Motor neuron (in vitro differentiated cells): ENCODE results near the gene ATOH8. TPM values are rescaled to one million over a fixed set of nuclear protein-coding genes. Genes with fewer than 3 reads are reported as not detected.

Experiments used
- ATAC-seq, 8 experiments: fragments of 200-7000 bp; cut with Tn5 transposase; replicated peaks in 6 of 8; 2 replicates each; pipeline ENCODE4 v1.8.0; 2021; ENCODE audit warnings: mild to moderate bottlenecking in 8 of 8, moderate library complexity in 8 of 8
- H3K27ac ChIP-seq, 2 donors: fragments of 250-450 bp; sonication (Bioruptor Pico); 2 replicates each; pipeline ENCODE4 v1.9.0; 2021; ENCODE audit warnings: antibody characterized with exemption in 2 of 2, mild to moderate bottlenecking in 2 of 2, moderate library complexity in 1 of 2
- H3K4me1 ChIP-seq, 2 donors: fragments of 250-450 bp; sonication (Bioruptor Pico); replicated peaks in 1 of 2; 2 replicates each; pipeline ENCODE4 v1.6.1; 2021; ENCODE audit warnings: antibody characterized with exemption in 2 of 2, mild to moderate bottlenecking in 2 of 2, moderate library complexity in 1 of 2
- H3K4me3 ChIP-seq, 5 donors: fragments of 250-450 bp; sonication (Bioruptor Pico); 2 replicates each; pipeline ENCODE4 v1.9.0; 2021; ENCODE audit warnings: antibody characterized with exemption in 5 of 5, mild to moderate bottlenecking in 5 of 5, moderate library complexity in 4 of 5
- WGBS, 10 experiments: fragments of 450-650 bp; shearing (Covaris generic); methylation state at CpG; one replicate each; pipeline ENCODE4 v1.0.0; 2022; 5-methylcytosine and 5-hydroxymethylcytosine counted together
- in situ Hi-C, 9 experiments: fragments of 400-800 bp; cut with MboI; loops; one replicate each; pipeline ENCODE4 v1.15.0; 2021; ENCODE audit warnings: low sequenced_read_pairs in 9 of 9, low pct_unique_long_range_greater_than_20kb in 2 of 9; ENCODE audit not compliant: unreplicated experiment in 9 of 9
- total RNA-seq, 8 experiments: library from RNA; unstranded; fragments of 300-600 nt; gene quantifications; 2 replicates each; pipeline versions ENCODE4 v1.2.3 to v1.2.4, GENCODE V29; 2022

The ATOH8 gene
- total RNA-seq, 8 experiments from 2014 or later, result 0.71 to 8.6 (median 1.8) TPM

GRCh38 chr2:85770369-85770768, 16.6 kb downstream of the ATOH8 start:
- Histone ChIP-seq H3K4me1 (peaks cover 73 to 74% of the 10 kb centered on the region in 2 donors), H3K4me3 (no peak overlapping the region), H3K27ac (peak overlapping the region in 1 of 2 donors; percentile 31)
- in situ Hi-C loops, result no loop called here
- ATAC-seq, result no peak
- WGBS, 10 experiments, result 27 to 100% (median 80%) methylated on average over 1 to 8 of the region's 12 CpGs; no CpG with 5 or more reads in 5 of the 10 experiments

GRCh38 chr2:85770786-85771409, 17.1 kb downstream of the ATOH8 start:
- in situ Hi-C loops, result no loop called here
- H3K4me3 ChIP-seq, result no peak overlapping the region
- no peak for ATAC-seq
- H3K4me1 ChIP-seq, result peaks cover 68 to 69% of the 10 kb centered on the region in 2 donors
- peak overlapping the region in 1 of 2 donors; percentile 31 for H3K27ac ChIP-seq
- 60 to 100% (median 96%) methylated on average over 1 to 5 of the region's 10 CpGs; no CpG with 5 or more reads in 6 of the 10 experiments for WGBS, 10 experiments

DNA sequence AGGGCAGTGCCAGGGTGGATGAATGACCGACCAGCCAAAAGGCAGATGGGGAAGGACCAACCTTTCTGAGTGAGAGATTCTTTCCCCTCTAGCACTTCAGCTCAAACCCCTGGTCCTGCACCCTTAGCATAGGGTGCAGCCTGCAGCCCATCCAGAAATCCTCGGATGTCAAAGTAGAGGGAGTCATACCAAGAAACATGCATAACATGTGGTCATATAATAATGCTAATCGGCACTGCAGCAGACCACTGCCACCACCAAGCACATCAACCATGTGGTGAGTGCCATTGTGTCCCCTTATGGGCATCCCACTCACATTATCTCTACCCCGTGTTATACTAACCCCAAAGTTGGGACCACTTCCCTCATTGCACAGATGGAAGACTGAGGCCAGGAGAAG, 17.7 kb downstream of the ATOH8 start:
- H3K4me3 ChIP-seq, result no peak overlapping the region
- in situ Hi-C loops, result no loop called here

GRCh38 chr2:85772019-85772745, 18.4 kb downstream of the ATOH8 start:
- no peak overlapping the region for H3K4me3 ChIP-seq
- peak overlapping the region; percentile 15 to 47 for H3K27ac ChIP-seq
- in situ Hi-C loops, result no loop called here
- ATAC-seq, result peak; percentile 85 to 92 (median 89)
- H3K4me1 ChIP-seq, result peaks cover 63 to 65% of the 10 kb centered on the region in 2 donors
- WGBS, 10 experiments, result 0 to 18% (median 4%) methylated on average over 1 to 7 of the region's 37 CpGs

More for the DNA sequence above, 17.7 kb downstream of the ATOH8 start:
- no peak overlapping the region for H3K27ac ChIP-seq
- peaks cover 62 to 63% of the 10 kb centered on the region in 2 donors for H3K4me1 ChIP-seq
- WGBS, 10 experiments, result 21 to 90% (median 71%) methylated on average over 1 to 3 of the region's 4 CpGs; no CpG with 5 or more reads in 6 of the 10 experiments
- ATAC-seq, result no peak

DNA sequence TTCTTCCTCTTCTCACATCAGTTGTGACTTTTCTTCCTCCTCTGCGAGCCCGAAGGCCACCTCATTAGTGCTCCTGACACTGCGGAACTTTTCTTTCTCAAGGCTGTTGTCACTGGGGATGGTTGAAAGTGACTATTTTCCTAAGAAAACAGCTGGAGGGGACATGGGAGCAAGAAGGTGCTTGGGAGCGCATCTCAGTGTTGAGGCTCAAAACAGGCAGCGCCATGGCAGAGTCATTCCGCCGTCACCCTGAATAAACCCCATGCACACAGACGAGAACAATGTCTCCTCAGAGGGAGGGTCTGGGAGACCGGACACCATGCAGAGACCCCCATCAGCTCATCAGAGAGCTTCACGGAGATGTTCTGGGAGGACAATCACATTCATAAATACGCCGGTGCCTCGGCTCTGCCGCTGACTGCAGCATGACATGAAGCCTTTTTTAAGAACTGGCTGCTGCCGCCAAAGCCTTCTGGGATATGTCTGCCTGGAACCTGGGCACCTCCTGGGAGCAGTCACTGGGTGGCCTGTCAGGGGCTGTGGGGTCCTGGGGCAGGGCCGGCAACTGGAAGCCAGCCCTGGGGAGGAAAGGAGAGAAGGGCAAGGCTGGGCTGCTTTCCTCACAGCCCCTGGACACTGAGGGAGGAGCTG, 19.2 kb downstream of the ATOH8 start:
- H3K4me3 ChIP-seq, result no peak overlapping the region
- WGBS, 10 experiments, result 7 to 83% (median 36%) methylated on average over 2 to 14 of the region's 16 CpGs
- peaks cover 68 to 72% of the 10 kb centered on the region in 2 donors for H3K4me1 ChIP-seq
- H3K27ac ChIP-seq, result peak overlapping the region in 1 of 2 donors; percentile 47
- peak in 2 of 8 experiments; percentile 2 to 9 for ATAC-seq
- in situ Hi-C loops, result no loop called here

DNA sequence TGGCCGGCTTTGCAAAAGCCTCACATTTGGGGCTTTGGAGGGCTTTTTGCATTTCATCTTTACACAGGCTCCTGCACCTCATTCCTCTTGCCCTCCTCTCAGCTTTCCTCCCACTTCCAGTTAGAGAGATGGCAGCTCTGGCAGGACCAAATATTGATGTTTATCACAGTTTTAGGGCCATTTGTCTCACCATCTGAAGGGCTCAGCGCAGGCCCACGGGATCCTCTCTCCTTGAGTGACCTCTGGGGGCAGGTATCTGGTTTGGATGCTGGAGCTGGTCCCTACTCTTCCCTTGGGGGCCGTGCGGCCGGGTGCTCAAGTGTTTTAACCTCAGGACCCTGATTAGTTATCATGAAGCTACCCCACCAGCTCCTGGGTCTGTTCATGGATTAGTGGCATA, 19.9 kb downstream of the ATOH8 start:
- ATAC-seq, result no peak
- Histone ChIP-seq H3K27ac (no peak overlapping the region), H3K4me3 (no peak overlapping the region), H3K4me1 (peaks cover 61 to 71% of the 10 kb centered on the region in 2 donors)
- WGBS, 10 experiments, result 60 to 94% (median 86%) methylated on average over 1 to 5 of the region's 6 CpGs; no CpG with 5 or more reads in 2 of the 10 experiments
- in situ Hi-C loops, result no loop called here

DNA sequence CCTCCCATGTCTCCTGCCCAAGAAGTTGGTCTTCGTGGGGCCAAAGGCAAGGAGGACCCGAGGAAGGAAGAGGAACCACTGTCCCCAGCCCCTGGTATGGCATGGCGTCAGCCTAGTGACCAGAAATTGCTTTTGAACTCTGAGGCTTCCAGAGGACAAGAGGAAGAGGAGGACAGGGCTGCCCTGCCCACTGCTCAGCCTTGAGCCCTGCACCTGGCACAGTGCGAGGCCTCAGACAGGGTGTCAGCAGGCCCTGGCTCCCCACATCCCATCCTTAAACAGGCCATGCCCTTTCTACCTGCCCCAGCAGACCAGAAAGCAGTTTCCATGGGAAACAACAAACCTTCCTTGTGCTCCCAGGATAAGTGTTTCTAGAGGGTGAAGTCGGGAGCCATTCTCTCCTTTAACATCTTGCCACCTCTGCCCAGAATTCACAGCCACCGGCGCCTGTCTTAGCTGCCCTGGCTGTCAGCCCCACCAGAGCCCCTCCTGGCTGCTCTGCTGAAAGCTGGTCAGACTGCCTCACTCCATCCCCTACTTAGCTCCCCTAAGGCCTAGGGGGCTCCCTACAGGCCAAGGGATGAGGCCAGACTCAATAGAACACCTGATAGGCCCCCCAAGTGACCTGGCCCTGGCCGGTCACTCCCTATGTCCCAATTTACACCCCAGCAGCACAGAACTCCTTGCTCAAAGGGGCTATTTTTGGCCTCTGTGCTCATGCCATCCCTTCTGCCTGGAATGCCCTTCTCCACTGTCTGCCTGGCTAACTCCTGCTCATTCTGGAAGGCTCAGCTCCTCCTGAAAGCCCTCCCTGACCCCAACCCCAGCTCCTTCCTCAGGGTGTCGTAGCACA, 20.6 kb downstream of the ATOH8 start:
- in situ Hi-C loops, result no loop called here
- no peak overlapping the region for H3K27ac ChIP-seq
- ATAC-seq, result no peak
- no peak overlapping the region for H3K4me3 ChIP-seq
- WGBS, 10 experiments, result 85 to 100% (median 95%) methylated on average over 1 to 5 of the region's 9 CpGs; no CpG with 5 or more reads in 3 of the 10 experiments
- peaks cover 54 to 69% of the 10 kb centered on the region in 2 donors for H3K4me1 ChIP-seq

DNA sequence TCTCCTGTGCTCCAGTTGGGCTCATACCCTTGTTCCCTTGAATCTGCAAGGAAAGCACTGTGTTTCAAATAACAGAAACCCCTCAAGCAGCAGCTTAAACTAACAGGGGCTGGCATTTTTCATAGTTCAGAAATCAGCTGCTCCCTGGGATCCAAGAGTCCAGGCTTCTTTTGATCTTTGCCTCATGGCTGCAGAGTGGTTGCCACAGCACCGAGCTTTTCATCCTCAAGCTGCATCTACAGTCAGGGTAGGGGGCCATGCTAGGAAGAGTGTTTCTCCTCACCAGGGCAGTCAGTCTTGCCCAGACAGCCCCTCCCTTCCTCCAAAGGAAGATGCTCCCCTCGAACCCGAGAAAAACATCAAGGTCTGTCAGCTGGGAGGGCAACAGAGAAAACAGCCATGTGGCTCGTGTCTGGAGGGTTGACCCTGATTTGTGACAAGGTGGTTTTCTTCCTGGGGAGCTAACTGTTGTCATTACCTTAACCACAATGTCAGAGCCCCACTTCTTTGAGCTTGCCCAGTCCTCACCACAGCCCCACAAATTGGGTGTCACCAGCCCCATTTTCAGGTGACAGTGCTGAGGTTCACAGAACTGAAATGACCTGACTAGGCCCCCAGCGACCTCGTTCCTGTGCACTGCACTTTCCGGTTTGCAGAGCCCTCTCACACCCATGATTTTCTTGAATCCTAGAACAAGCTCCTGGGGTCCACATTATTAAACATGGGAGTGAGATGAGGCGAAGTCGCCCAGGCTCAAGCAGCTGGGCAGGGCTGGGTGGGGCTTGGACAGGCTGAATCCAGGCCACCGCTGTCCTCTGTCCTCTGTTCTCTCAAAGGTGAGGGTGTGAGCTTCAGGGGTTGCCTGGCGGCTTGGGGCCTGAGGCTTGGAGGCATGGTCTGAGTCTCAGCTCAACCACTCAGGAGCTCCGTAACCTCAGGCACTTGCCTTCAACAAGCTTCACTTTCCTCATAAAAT, 21.9 kb downstream of the ATOH8 start:
- no peak for ATAC-seq
- 80 to 100% (median 96%) methylated on average over 1 to 3 of the region's 12 CpGs; no CpG with 5 or more reads in 4 of the 10 experiments for WGBS, 10 experiments
- Histone ChIP-seq H3K4me3 (no peak overlapping the region), H3K27ac (no peak overlapping the region), H3K4me1 (peaks cover 45 to 64% of the 10 kb centered on the region in 2 donors)
- in situ Hi-C loops, result no loop called here

DNA sequence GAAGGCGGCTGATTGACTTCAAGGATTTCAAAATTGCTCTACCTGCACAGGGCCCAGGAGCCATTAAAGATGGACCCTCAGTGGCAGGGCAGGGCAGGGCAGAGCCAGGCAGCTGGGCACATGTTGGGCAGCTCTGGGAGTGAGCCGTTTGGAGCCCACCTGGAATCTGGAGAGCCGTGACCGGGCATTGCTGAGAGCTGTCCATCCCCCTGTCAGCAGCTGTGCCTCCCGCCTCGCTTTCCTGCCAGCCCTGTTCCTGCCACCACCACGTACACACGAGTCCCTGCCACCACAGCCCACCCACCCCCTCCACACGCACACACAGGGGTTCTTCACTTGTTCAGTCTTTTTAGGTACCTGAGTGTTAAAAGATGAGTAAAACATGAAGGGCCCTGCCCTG, 22.9 kb downstream of the ATOH8 start:
- 40 to 100% methylated on average over 1 of the region's 9 CpGs; no CpG with 5 or more reads in 8 of the 10 experiments for WGBS, 10 experiments
- in situ Hi-C loops, result no loop called here
- H3K27ac ChIP-seq, result no peak overlapping the region
- no peak overlapping the region for H3K4me3 ChIP-seq
- ATAC-seq, result no peak
- H3K4me1 ChIP-seq, result peaks cover 43 to 68% of the 10 kb centered on the region in 2 donors

GRCh38 chr2:85777441-85777861, 23.7 kb downstream of the ATOH8 start:
- peak in 3 of 8 experiments; percentile 10 to 52 (median 10) for ATAC-seq
- 47 to 80% (median 64%) methylated on average over 2 to 5 of the region's 8 CpGs; no CpG with 5 or more reads in 5 of the 10 experiments for WGBS, 10 experiments
- in situ Hi-C loops, result no loop called here
- Histone ChIP-seq H3K27ac (peak overlapping the region in 1 of 2 donors; percentile 58), H3K4me3 (no peak overlapping the region), H3K4me1 (peaks cover 35 to 61% of the 10 kb centered on the region in 2 donors)

DNA sequence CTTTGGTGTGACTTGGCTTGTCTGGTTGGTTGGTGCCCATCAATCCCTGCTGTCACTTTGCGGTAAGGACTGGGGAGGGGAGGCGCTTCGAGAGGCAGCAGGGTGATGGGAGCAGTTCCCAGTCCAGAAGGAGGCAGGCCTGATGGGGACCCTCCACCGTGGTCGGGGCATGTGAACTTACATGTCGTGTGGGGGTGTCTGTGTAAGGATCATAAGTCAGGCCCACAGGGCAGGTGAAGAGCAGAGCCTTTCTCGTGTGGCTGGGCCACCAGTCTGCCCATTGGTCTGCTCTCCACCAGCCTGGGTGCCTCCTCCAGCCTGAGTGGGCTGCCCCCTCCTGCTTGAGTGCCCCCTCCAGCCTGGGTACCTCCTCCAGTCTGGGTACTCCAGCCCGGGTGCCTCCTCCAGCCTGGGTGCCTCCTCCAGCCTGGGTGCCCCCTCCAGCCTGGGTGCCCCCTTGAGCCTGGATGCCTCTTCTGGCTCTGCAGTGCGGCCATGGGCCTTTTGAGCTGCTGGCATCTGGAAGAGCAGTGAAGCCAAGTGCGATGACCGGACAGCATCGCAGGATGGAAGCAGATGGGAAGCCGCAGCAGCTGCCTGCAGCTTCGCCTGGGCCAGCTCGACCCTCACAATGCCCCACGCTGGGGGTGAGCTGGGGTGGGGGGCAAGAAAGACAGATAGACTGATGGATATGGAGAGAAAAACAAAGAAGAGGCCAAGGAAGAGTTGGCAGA, 25.0 kb downstream of the ATOH8 start:
- no peak for ATAC-seq
- WGBS, 10 experiments, result 76 to 100% (median 82%) methylated on average over 2 to 10 of the region's 16 CpGs; no CpG with 5 or more reads in 4 of the 10 experiments
- Histone ChIP-seq H3K4me3 (no peak overlapping the region), H3K4me1 (peaks cover 21 to 47% of the 10 kb centered on the region in 2 donors), H3K27ac (no peak overlapping the region)
- in situ Hi-C loops, result no loop called here
